Vagina (tissue), 2 donors: ENCODE measurements around the gene PRKAG2.

Source experiments
- POLR2A ChIP-seq, 2 donors: fragments of 450-650 bp; IDR thresholded peaks; one replicate each; pipeline ENCODE4 v1.6.1; 2017; ENCODE audit warnings: antibody characterized with exemption in 2 of 2, mild to moderate bottlenecking in 2 of 2, moderate library complexity in 2 of 2
- POLR2AphosphoS5 ChIP-seq, 2 donors: sonication (generic); formaldehyde crosslinking; IDR thresholded peaks; one replicate each; pipeline ENCODE4 v1.9.0; 2017; ENCODE audit warnings: antibody characterized with exemption in 2 of 2, mild to moderate bottlenecking in 2 of 2, low read depth in 1 of 2; ENCODE audit not compliant: insufficient read depth in 1 of 2
- TF ChIP-seq, protein P1 (sequence below), 3 experiments: fragments of 450-650 bp in 2 of 3; fragments of 200-600 bp in 1 of 3; sonication (generic) in 1 of 3; IDR thresholded peaks; one replicate each; pipeline ENCODE4 v1.5.1; 2017 to 2019; ENCODE audit warnings: antibody characterized with exemption in 3 of 3, mild to moderate bottlenecking in 2 of 3, moderate library complexity in 2 of 3

DNA sequence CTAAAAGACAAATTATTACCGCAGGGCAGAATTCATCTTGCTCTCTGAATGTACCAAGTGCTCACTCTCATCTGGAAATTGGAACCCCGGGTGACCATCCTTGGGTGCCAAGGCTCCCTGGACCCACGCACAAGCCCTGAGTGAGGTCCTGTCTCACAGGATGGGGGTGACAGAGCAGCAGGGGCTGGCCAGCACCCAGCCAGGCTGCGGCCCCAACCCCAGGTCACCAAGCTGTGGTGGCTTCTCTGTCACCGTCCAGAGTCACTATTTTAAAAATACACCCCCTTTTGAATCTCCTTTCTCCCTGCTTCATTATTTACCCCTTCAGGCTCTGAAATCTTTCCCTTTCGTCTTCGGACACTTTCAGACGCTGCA, 148.6 kb downstream of the PRKAG2 start:
- TF ChIP-seq, protein P1, sequence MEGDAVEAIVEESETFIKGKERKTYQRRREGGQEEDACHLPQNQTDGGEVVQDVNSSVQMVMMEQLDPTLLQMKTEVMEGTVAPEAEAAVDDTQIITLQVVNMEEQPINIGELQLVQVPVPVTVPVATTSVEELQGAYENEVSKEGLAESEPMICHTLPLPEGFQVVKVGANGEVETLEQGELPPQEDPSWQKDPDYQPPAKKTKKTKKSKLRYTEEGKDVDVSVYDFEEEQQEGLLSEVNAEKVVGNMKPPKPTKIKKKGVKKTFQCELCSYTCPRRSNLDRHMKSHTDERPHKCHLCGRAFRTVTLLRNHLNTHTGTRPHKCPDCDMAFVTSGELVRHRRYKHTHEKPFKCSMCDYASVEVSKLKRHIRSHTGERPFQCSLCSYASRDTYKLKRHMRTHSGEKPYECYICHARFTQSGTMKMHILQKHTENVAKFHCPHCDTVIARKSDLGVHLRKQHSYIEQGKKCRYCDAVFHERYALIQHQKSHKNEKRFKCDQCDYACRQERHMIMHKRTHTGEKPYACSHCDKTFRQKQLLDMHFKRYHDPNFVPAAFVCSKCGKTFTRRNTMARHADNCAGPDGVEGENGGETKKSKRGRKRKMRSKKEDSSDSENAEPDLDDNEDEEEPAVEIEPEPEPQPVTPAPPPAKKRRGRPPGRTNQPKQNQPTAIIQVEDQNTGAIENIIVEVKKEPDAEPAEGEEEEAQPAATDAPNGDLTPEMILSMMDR (IDR thresholded peaks at IDR 0.05), result no peak
- TF ChIP-seq POLR2A (IDR thresholded peaks at IDR 0.05) (no peak), POLR2AphosphoS5 (IDR thresholded peaks at IDR 0.05; ENCODE audit: insufficient read depth in 1 of 2, low read depth in 1 of 2) (no peak)
